PC-3 (cell line): ENCODE measurements around the gene LENG1. TPM values are rescaled to one million over a fixed set of nuclear protein-coding genes. Genes with fewer than 3 reads are reported as not detected.

Experiments
- ATAC-seq: fragments of 200-7000 bp; cut with Tn5 transposase; 2 replicates; pipeline ENCODE4 v1.9.1; 2020; ENCODE audit warnings: mild to moderate bottlenecking, moderate library complexity
- BruUV-seq: library from RNA; stranded (reverse); fragments of 400-500 nt; replicated peaks from 2 replicates; lab custom pipeline; 2021; lab: Mats Ljungman, UMichigan
- CTCF ChIA-PET: fragments of 300-600 bp; sonication (Branson Sonifier 250); formaldehyde crosslinking; loops from one replicate; lab custom pipeline; 2022; ENCODE audit warnings: antibody characterized with exemption; lab: Charles Lee
- POLR2A ChIA-PET: fragments of 300-600 bp; sonication (Branson Sonifier 250); formaldehyde crosslinking; loops from one replicate; lab custom pipeline; 2022; ENCODE audit warnings: antibody characterized with exemption; ENCODE audit not compliant: unreplicated experiment; lab: Charles Lee
- DNase-seq: peaks from one replicate; pipeline ENCODE4 v3.0.0-alpha.2; 2015
- H2AFZ ChIP-seq: fragments of 300-600 bp; sonication (generic); 2 replicates; pipeline ENCODE4 v1.6.0; 2016; ENCODE audit warnings: antibody characterized with exemption, low read length
- H3F3A ChIP-seq: fragments of 300-600 bp; sonication (generic); one replicate; pipeline ENCODE4 v1.6.0; 2017; ENCODE audit warnings: antibody characterized with exemption, low read length, control low read depth, mild to moderate bottlenecking; ENCODE audit not compliant: unreplicated experiment
- H3K27ac ChIP-seq: fragments of 300-600 bp; sonication (generic); 2 replicates; pipeline ENCODE4 v1.5.1; 2016; ENCODE audit warnings: mild to moderate bottlenecking, low read length
- H3K27me3 ChIP-seq: fragments of 300-600 bp; sonication (generic); 2 replicates; pipeline ENCODE4 v1.6.1; 2016; ENCODE audit warnings: low read length, mixed read lengths
- H3K36me3 ChIP-seq: fragments of 300-600 bp; sonication (generic); 2 replicates; pipeline ENCODE4 v1.6.1; 2016; ENCODE audit warnings: low read depth, mixed run types, low read length, mixed read lengths
- H3K4me1 ChIP-seq: fragments of 300-600 bp; sonication (generic); 2 replicates; pipeline ENCODE4 v1.5.1; 2016; ENCODE audit warnings: low read length; ENCODE audit not compliant: insufficient read depth
- H3K4me2 ChIP-seq: fragments of 300-600 bp; sonication (generic); 2 replicates; pipeline ENCODE4 v1.6.0; 2016; ENCODE audit warnings: low read length
- H3K4me3 ChIP-seq: fragments of 300-600 bp; sonication (generic); 2 replicates; pipeline ENCODE4 v1.5.1; 2016; ENCODE audit warnings: mild to moderate bottlenecking, low read length, mixed read lengths
- H3K79me2 ChIP-seq: fragments of 300-600 bp; sonication (generic); 2 replicates; pipeline ENCODE4 v1.6.1; 2017; ENCODE audit warnings: low read length, mixed read lengths
- H3K9ac ChIP-seq: fragments of 300-600 bp; sonication (generic); 2 replicates; pipeline ENCODE4 v1.6.0; 2016; ENCODE audit warnings: mild to moderate bottlenecking, low read length
- H3K9me2 ChIP-seq: fragments of 300-600 bp; sonication (generic); replicated peaks from 2 replicates; pipeline ENCODE4 v1.6.1; 2016; ENCODE audit warnings: mixed run types, low read length, mixed read lengths
- H3K9me3 ChIP-seq: fragments of 300-600 bp; sonication (generic); 2 replicates; pipeline ENCODE4 v1.6.1; 2016; ENCODE audit warnings: low read length, mixed read lengths
- H4K20me1 ChIP-seq: fragments of 300-600 bp; sonication (generic); 2 replicates; pipeline ENCODE4 v1.6.1; 2016; ENCODE audit warnings: low read length, mixed read lengths
- EZH2 ChIP-seq: fragments of 300-600 bp; sonication (generic); IDR thresholded peaks from one replicate; pipeline ENCODE4 v1.6.1; 2017; ENCODE audit warnings: antibody characterized with exemption, mild to moderate bottlenecking, low read length; ENCODE audit not compliant: unreplicated experiment
- EZH2phosphoT487 ChIP-seq: fragments of 300-600 bp; sonication (generic); IDR thresholded peaks from 2 replicates; pipeline ENCODE4 v1.6.1; 2018; ENCODE audit warnings: mild to moderate bottlenecking, antibody characterized with exemption, low read length, borderline replicate concordance
- intact Hi-C: fragments of 100-400 bp; cut with micrococcal nuclease; formaldehyde crosslinking; loops from 2 replicates; pipeline ENCODE4 v1.9.0; 2023
- total RNA-seq: library from RNA; depleted of rRNA; stranded (reverse); fragments of >200 nt; gene quantifications from 2 replicates; pipeline ENCODE4 v1.2.3, GENCODE V29; 2014
- TF ChIP-seq, protein P1 (sequence below): fragments of 300-600 bp; sonication (generic); conservative IDR thresholded peaks from 2 replicates; pipeline ENCODE4 v1.5.1; 2017; ENCODE audit warnings: antibody characterized with exemption, low read depth, mild to moderate bottlenecking, low read length

Gene LENG1
- total RNA-seq, 1 experiment from 2014 or later: 13.6 TPM

DNA sequence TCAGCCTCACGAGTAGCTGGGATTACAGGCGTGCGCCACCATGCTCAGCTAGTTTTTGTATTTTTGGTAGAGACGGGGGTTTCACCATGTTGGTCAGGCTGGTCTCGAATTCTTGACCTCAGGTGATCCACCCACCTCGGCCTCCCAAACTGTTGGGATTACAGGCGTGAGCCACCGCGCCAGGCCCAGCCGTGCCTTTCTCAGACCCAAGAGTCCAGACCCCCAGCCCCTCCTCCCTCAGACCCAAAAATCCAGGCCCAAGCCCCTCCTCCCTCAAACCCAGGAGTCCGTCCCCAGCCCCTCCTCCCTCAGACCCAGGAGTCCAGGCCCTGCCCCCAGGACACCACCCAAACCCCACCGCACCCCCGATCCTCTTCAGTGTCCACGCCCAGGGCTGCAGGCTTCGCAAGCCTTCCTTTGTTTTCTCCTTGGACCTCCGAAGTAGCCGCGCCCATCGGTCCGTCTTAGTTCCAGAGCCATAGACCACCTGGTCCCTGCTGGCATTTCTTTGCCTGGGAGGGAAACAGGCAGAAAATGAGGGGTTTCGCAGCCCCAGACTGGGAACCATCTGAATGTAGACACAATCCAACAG lies 9.7 kb upstream of the LENG1 start:
- Histone ChIP-seq H3K36me3 (no peaks in the 10 kb centered on the region), H3K4me2 (no peak overlapping the region), H2AFZ (no peak overlapping the region), H3K9me3 (no peaks in the 10 kb centered on the region), H3K79me2 (no peaks in the 10 kb centered on the region), H3F3A (no peaks in the 10 kb centered on the region), H3K4me1 (peaks cover 13% of the 10 kb centered on the region), H3K9me2 (no peaks in the 10 kb centered on the region), H3K27me3 (no peaks in the 10 kb centered on the region), H3K4me3 (no peak overlapping the region), H3K9ac (no peak overlapping the region), H4K20me1 (no peaks in the 10 kb centered on the region), H3K27ac (no peak overlapping the region)
- no peak for ATAC-seq
- no TSS peak for BruUV-seq
- CTCF ChIA-PET: interaction anchor here (0.6 to 1.0 kb wide), 4 partner anchors 20 to 1244 kb away, joined by 3 to 6 read pairs (median 3); partner anchors contain the start of gene MBOAT7
- POLR2A ChIA-PET: interaction anchor here (0.6 to 1.1 kb wide), 2 partner anchors 9 to 32 kb away, joined by 3 to 15 read pairs; partner anchors contain the start of gene CNOT3
- TF ChIP-seq, protein P1, sequence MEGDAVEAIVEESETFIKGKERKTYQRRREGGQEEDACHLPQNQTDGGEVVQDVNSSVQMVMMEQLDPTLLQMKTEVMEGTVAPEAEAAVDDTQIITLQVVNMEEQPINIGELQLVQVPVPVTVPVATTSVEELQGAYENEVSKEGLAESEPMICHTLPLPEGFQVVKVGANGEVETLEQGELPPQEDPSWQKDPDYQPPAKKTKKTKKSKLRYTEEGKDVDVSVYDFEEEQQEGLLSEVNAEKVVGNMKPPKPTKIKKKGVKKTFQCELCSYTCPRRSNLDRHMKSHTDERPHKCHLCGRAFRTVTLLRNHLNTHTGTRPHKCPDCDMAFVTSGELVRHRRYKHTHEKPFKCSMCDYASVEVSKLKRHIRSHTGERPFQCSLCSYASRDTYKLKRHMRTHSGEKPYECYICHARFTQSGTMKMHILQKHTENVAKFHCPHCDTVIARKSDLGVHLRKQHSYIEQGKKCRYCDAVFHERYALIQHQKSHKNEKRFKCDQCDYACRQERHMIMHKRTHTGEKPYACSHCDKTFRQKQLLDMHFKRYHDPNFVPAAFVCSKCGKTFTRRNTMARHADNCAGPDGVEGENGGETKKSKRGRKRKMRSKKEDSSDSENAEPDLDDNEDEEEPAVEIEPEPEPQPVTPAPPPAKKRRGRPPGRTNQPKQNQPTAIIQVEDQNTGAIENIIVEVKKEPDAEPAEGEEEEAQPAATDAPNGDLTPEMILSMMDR: no peak
- no peak for TF ChIP-seq EZH2phosphoT487
- intact Hi-C loops: no loop called here
- DNase-seq: no peak

DNA sequence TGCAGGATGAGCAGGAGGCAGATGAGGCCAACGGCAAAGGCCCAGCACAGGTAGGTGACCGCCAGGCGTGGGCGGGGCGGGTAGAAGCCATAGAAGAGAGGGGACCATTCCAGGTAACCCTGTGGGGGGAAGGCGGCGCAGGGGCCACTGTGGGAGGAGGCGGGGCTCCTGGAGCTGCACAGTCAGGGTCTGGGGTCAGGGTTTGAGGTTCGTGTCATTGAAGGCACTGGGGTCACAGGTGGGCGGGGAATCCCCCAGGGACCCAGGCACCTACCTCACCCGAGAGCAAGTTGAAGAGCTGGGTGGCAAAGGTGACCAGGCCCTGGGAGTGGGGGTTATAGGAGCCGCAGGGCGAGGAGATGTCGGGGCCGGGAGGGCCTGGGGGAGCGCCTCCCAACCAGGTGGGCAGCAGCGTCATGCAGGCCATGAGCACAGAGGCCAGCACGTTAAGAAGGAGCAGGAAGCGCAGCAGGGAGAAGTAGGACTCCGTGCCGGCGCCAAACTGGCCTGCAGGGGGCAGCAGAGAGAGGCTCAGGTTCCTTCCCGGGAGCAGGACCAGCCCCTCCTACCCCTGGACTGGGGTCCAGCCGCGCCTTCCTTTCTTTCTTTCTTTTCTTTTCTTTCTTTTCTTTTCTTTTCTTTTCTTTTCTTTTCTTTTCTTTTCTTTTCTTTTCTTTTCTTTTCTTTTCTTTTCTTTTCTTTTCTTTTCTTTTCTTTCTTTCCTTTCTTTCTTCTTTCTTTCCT lies 8.8 kb upstream of the LENG1 start:
- H4K20me1 ChIP-seq: no peaks in the 10 kb centered on the region
- H3K4me2 ChIP-seq: 0 out of 2 replicates have a peak overlapping the region, but pooled peaks have one; percentile 25
- no peaks in the 10 kb centered on the region for H3K79me2 ChIP-seq
- ATAC-seq (peak; percentile 61), DNase-seq (peak; percentile 95)
- H3K27me3 ChIP-seq: no peaks in the 10 kb centered on the region
- no TSS peak for BruUV-seq
- peaks cover 12% of the 10 kb centered on the region for H3K4me1 ChIP-seq
- H3K9me3 ChIP-seq: no peaks in the 10 kb centered on the region
- no peak overlapping the region for H3K4me3 ChIP-seq
- POLR2A ChIA-PET: interaction anchor here (0.6 to 1.1 kb wide), 2 partner anchors 31 to 1487 kb away, joined by 3 to 15 read pairs; partner anchors contain the start of genes CNOT3 and U2AF2
- H3K36me3 ChIP-seq: no peaks in the 10 kb centered on the region
- intact Hi-C loops: loop anchor here (1.0 kb wide), 1 partner anchor 63 kb away; no protein-coding TSS in a partner anchor
- H2AFZ ChIP-seq: no peak overlapping the region
- H3K9me2 ChIP-seq: no peaks in the 10 kb centered on the region
- H3K9ac ChIP-seq: no peak overlapping the region
- H3F3A ChIP-seq: no peaks in the 10 kb centered on the region
- TF ChIP-seq, protein P1: peak; percentile 76
- TF ChIP-seq EZH2: no peak
- no peak overlapping the region for H3K27ac ChIP-seq
- CTCF ChIA-PET: interaction anchor here (0.6 to 1.0 kb wide), 6 partner anchors 11 to 1243 kb away, joined by 3 to 6 read pairs (median 3); partner anchors contain the start of gene MBOAT7

DNA sequence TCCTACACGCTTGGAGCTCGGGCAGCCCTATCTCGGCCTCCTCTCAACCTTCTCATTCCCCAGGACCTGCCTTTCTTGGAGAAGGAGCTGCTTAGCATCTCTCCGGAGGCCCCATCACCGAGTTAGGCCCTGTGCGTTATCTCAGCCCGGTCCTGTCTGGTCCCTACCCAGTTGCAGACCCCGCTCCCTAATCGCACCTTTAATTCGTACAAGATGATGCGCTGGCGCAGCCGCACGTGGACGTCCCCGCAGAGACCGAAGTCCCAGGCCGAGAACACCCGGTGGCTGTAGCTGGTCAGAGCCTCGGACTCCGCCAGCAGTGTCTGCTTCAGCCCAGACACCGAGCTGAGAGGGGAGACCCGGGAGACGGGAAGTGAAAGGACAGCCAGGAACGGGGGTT lies 5.7 kb upstream of the LENG1 start:
- no peaks in the 10 kb centered on the region for H3K27me3 ChIP-seq
- H3K4me2 ChIP-seq: no peak overlapping the region
- H3K36me3 ChIP-seq: no peaks in the 10 kb centered on the region
- no peaks in the 10 kb centered on the region for H3F3A ChIP-seq
- H3K9me2 ChIP-seq: no peaks in the 10 kb centered on the region
- no TSS peak for BruUV-seq
- H3K9me3 ChIP-seq: no peaks in the 10 kb centered on the region
- H2AFZ ChIP-seq: no peak overlapping the region
- no peak overlapping the region for H3K4me3 ChIP-seq
- intact Hi-C loops: no loop called here
- POLR2A ChIA-PET: no interaction called here
- no peak for DNase-seq
- ATAC-seq: no peak
- H3K79me2 ChIP-seq: peaks cover 10% of the 10 kb centered on the region; the same call in 1 of the 2 replicates
- CTCF ChIA-PET: no interaction called here
- no peak overlapping the region for H3K27ac ChIP-seq
- H3K4me1 ChIP-seq: peaks cover 27% of the 10 kb centered on the region
- no peaks in the 10 kb centered on the region for H4K20me1 ChIP-seq
- TF ChIP-seq EZH2 (no peak), EZH2phosphoT487 (no peak)
- TF ChIP-seq, protein P1: no peak
- no peak overlapping the region for H3K9ac ChIP-seq
